ENCODE results near the gene NPFF.
"Not testable (repeated sequence)": the region's sequence is repeated elsewhere in the genome, so short reads cannot be mapped to it uniquely, and the experiment has no call there.

The NPFF gene

GRCh38 chr12:53493610-53494391 is 13.5 kb downstream of the NPFF start:
- no peak for DNase-seq

- peak; percentile 69 for DNase-seq
Measured at GRCh38 chr12:53492830-53493609, 14.3 kb downstream of the NPFF start.

GRCh38 chr12:53492188-53492587 is 15.1 kb downstream of the NPFF start:
- DNase-seq: no peak

GRCh38 chr12:53489242-53489864 is 17.9 kb downstream of the NPFF start:
- DNase-seq: no peak

- DNase-seq: no peak
Measured at GRCh38 chr12:53486736-53487487, 20.4 kb downstream of the NPFF start.

- no peak for DNase-seq
Measured at GRCh38 chr12:53485955-53486735, 21.1 kb downstream of the NPFF start.

GRCh38 chr12:53484686-53485575 is 22.4 kb downstream of the NPFF start:
- no peak for DNase-seq

GRCh38 chr12:53483979-53484377 is 23.3 kb downstream of the NPFF start:
- no peak for DNase-seq

- DNase-seq: no peak
Measured at GRCh38 chr12:53483225-53483978, 23.9 kb downstream of the NPFF start.

GRCh38 chr12:53482626-53483168 is 24.6 kb downstream of the NPFF start:
- DNase-seq: no peak

- no peak for DNase-seq
Measured at GRCh38 chr12:53481939-53482586, 25.2 kb downstream of the NPFF start.

GRCh38 chr12:53481458-53481857 is 25.8 kb downstream of the NPFF start:
- DNase-seq: not testable (repeated sequence)

- DNase-seq: no peak
Measured at GRCh38 chr12:53480491-53481442, 26.5 kb downstream of the NPFF start.

- no peak for DNase-seq
Measured at GRCh38 chr12:53479331-53479730, 28.0 kb downstream of the NPFF start.

- no peak for DNase-seq
Measured at GRCh38 chr12:53478865-53479264, 28.4 kb downstream of the NPFF start.

- no peak for DNase-seq
Measured at GRCh38 chr12:53476769-53477209, 30.5 kb downstream of the NPFF start.

- no peak for DNase-seq
Measured at GRCh38 chr12:53474819-53475218, 32.5 kb downstream of the NPFF start.

GRCh38 chr12:53474077-53474476 is 33.2 kb downstream of the NPFF start:
- DNase-seq: no peak
